ENCODE measurements around the gene STMP1.
"Not testable (repeated sequence)": the region's sequence is repeated elsewhere in the genome, so short reads cannot be mapped to it uniquely, and the experiment has no call there.

The STMP1 gene

DNA sequence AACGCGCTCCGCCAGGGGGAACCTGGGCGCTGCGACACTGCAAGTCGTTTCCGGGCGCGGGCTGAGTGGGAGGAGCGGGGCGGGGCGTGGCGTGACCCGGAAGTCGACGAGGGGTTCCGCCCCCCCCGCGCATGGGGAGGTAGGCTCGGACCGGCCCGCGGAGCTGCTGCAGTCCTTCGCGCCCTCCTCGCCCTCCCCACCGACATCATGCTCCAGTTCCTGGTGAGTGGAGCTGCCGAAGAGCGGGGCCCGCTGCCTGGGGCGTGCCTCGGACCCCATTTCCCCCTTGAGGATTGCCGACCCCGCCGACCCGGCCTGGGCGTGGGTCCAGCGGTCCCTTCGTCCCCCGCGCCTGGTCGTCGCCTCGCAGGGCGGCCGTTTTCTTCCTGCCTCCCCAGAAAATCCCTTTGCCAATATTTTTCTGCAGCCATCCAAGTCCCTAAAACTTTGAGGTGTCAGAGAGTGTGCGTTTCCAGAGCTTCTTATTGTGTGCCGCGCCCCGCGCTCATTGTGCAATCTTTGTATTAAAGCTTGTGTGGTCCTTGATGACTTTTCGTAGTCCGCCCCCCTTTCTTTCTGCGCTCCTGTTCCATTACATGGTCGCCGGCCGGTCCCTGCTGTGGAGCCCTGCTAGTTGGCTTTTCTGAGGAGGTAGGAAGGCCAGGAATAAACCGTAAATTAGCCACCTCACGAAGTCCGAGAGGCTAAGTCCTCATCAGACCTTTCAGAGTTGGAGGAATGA, at the start of gene STMP1:
Gene STMP1, plus strand, starts transcription at position 142 of the 742 bp plus-strand sequence.
- Histone ChIP-seq H3K27ac (ENCODE audit: low read depth in 2 of 2, low read length in 2 of 2) (peak within 1 kb of the TSS; percentile 89 to 91), H3K4me1 (ENCODE audit: control insufficient read depth in 2 of 2, insufficient read depth in 2 of 2, low read length in 2 of 2) (peaks cover 8 to 9% of the 10 kb centered on the region in 2 donors), H3K27me3 (ENCODE audit: control insufficient read depth in 2 of 2, insufficient read depth in 2 of 2, low read length in 2 of 2) (no peaks in the 10 kb centered on the region), H3K9me3 (ENCODE audit: control insufficient read depth in 2 of 2, low read length in 2 of 2) (no peaks in the 10 kb centered on the region), H3K36me3 (ENCODE audit: control insufficient read depth in 2 of 2, insufficient read depth in 2 of 2, low read length in 2 of 2) (no peaks in the 10 kb centered on the region), H3K4me3 (ENCODE audit: low read length in 2 of 2) (peak within 1 kb of the TSS; percentile 92 to 96), H3K9ac (ENCODE audit: low read depth in 1 of 2, low read length in 2 of 2) (peak within 1 kb of the TSS; percentile 80 to 95)

DNA sequence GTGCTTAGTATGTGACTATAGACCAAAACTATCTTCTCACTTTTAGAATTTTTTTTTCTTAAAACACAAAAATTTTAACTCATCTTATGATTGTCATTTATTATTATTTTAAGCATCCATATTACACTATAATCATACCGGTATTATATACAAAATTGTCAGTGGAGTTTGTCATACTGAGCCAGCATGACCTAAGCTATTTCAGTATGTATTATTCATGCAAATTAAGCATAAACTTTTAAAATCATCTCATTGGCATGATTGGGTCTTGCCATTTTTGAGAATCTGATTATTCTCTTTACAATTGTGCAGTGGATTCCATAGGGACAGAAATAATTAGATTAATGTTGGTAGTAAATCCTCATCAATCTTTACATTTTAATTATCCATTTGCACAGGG, 46.2 kb upstream of the STMP1 start:
- Histone ChIP-seq H3K9me3 (ENCODE audit: control insufficient read depth in 2 of 2, low read length in 2 of 2) (no peaks in the 10 kb centered on the region), H3K27me3 (ENCODE audit: control insufficient read depth in 2 of 2, insufficient read depth in 2 of 2, low read length in 2 of 2) (no peaks in the 10 kb centered on the region), H3K4me3 (ENCODE audit: low read length in 2 of 2) (no peak overlapping the region), H3K9ac (ENCODE audit: low read depth in 1 of 2, low read length in 2 of 2) (no peak overlapping the region), H3K27ac (ENCODE audit: low read depth in 2 of 2, low read length in 2 of 2) (no peak overlapping the region), H3K36me3 (ENCODE audit: control insufficient read depth in 2 of 2, insufficient read depth in 2 of 2, low read length in 2 of 2) (peaks cover 25 to 51% of the 10 kb centered on the region in 2 donors), H3K4me1 (ENCODE audit: control insufficient read depth in 2 of 2, insufficient read depth in 2 of 2, low read length in 2 of 2) (no peaks in the 10 kb centered on the region)

DNA sequence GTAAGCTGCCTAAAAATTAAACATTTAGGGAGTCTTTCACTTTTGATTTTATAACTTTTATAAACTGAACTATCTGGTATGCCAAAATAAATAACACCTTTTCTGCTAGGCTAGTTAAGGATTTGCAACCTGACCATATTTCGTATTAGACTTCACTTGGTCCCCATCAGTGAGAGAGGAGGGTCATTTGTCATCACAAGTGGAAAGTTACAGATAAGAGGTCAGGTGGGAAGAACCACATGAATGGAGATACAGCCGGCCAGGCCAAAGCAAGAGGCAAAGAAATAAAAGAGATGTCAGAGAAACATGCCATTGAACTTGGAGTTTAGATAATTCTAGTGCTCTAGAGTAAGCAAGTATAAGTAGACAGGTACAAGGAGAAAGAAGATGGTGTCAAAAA, 44.5 kb upstream of the STMP1 start:
- Histone ChIP-seq H3K4me3 (ENCODE audit: low read length in 2 of 2) (no peak overlapping the region), H3K36me3 (ENCODE audit: control insufficient read depth in 2 of 2, insufficient read depth in 2 of 2, low read length in 2 of 2) (peaks cover 25 to 47% of the 10 kb centered on the region in 2 donors), H3K27me3 (ENCODE audit: control insufficient read depth in 2 of 2, insufficient read depth in 2 of 2, low read length in 2 of 2) (no peaks in the 10 kb centered on the region), H3K27ac (ENCODE audit: low read depth in 2 of 2, low read length in 2 of 2) (no peak overlapping the region), H3K4me1 (ENCODE audit: control insufficient read depth in 2 of 2, insufficient read depth in 2 of 2, low read length in 2 of 2) (no peaks in the 10 kb centered on the region), H3K9ac (ENCODE audit: low read depth in 1 of 2, low read length in 2 of 2) (no peak overlapping the region), H3K9me3 (ENCODE audit: control insufficient read depth in 2 of 2, low read length in 2 of 2) (no peaks in the 10 kb centered on the region)

DNA sequence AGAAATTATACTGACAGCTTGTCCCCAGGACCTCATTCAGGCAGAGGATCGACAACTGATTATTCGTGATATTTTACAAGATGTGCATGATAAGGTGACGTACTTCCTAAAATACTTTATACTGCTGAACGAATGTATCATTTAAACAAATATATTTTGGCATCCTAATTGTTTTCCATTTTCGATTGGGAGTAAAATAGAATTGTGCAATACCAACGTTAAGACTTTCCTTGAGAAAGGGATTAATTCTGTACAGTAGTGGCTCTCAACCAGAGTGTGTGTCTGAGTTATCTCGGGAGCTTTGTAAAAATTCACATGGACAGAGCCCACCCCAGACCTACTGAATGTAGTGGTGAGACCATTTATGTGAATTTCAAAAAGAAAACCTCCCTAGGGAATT, 43.8 kb upstream of the STMP1 start:
- Histone ChIP-seq H3K9me3 (ENCODE audit: control insufficient read depth in 2 of 2, low read length in 2 of 2) (no peaks in the 10 kb centered on the region), H3K4me1 (ENCODE audit: control insufficient read depth in 2 of 2, insufficient read depth in 2 of 2, low read length in 2 of 2) (no peaks in the 10 kb centered on the region), H3K27ac (ENCODE audit: low read depth in 2 of 2, low read length in 2 of 2) (no peak overlapping the region), H3K36me3 (ENCODE audit: control insufficient read depth in 2 of 2, insufficient read depth in 2 of 2, low read length in 2 of 2) (peaks cover 25 to 50% of the 10 kb centered on the region in 2 donors), H3K4me3 (ENCODE audit: low read length in 2 of 2) (no peak overlapping the region), H3K27me3 (ENCODE audit: control insufficient read depth in 2 of 2, insufficient read depth in 2 of 2, low read length in 2 of 2) (no peaks in the 10 kb centered on the region), H3K9ac (ENCODE audit: low read depth in 1 of 2, low read length in 2 of 2) (no peak overlapping the region)

DNA sequence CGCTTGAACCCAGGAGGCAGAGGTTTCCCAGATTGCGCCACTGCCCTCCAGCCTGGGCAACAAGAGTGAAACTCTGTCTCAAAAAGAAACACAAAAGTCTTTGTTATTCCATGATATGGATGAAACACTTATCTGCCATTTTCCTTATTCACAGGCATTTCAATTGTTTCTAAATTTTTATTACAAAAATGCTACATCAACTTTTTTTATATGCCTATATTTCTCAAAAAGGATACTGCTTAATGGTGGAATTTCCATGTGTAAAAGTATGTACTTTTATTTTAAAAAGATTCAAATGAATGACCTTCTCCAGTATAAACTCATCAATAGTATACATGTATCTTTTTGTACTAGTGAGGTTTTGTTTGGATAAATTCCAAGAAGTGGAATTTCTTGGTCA, 41.9 kb upstream of the STMP1 start:
- no peaks in the 10 kb centered on the region for H3K9me3 ChIP-seq (ENCODE audit: control insufficient read depth in 2 of 2, low read length in 2 of 2)
- no peak overlapping the region for H3K4me3 ChIP-seq (ENCODE audit: low read length in 2 of 2)
- peaks cover 30 to 56% of the 10 kb centered on the region in 2 donors for H3K36me3 ChIP-seq (ENCODE audit: control insufficient read depth in 2 of 2, insufficient read depth in 2 of 2, low read length in 2 of 2)
- no peaks in the 10 kb centered on the region for H3K27me3 ChIP-seq (ENCODE audit: control insufficient read depth in 2 of 2, insufficient read depth in 2 of 2, low read length in 2 of 2)
- no peak overlapping the region for H3K9ac ChIP-seq (ENCODE audit: low read depth in 1 of 2, low read length in 2 of 2)
- no peak overlapping the region for H3K27ac ChIP-seq (ENCODE audit: low read depth in 2 of 2, low read length in 2 of 2)
- H3K4me1 ChIP-seq (ENCODE audit: control insufficient read depth in 2 of 2, insufficient read depth in 2 of 2, low read length in 2 of 2): no peaks in the 10 kb centered on the region

DNA sequence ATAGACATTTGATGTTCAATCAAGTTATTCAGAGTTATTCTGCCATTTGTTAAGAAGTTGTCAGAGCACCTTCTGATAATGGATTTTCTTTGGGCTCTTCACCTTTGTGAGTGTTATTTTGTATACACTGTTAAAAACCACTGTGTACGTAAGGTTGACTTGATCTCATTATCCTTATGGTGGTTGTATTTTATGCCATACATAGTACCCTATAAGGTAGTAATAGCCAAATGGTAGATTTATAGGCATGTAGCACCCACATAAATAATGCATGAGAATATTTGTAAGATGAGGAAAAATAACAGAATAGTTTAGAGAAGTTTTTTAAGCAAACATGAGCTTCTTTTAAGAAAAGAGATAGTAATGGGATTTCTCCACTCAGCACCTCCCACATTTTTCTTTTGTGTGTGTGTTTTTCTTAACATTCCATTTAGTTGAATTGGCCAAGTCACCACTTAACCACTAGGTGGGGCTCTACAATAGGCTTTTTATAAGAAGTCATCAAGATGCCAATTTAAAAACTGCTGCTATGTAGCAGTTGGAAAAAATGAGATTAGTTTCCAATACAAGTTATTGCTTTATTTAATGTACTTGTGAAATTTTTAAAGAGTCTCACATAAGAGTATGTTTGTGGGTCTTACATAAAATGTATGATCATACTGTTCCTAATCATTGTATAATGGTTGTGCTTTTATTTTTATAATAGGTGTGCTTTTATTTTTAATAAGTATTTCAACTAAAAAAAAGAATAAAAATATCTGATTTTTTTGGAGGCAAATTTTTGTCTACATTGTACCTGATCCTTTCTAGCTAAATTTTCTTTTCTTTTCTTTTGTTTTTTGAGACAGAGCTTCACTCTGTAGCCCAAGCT, 41.1 kb upstream of the STMP1 start:
- no peaks in the 10 kb centered on the region for H3K4me1 ChIP-seq (ENCODE audit: control insufficient read depth in 2 of 2, insufficient read depth in 2 of 2, low read length in 2 of 2)
- no peak overlapping the region for H3K4me3 ChIP-seq (ENCODE audit: low read length in 2 of 2)
- H3K9ac ChIP-seq (ENCODE audit: low read depth in 1 of 2, low read length in 2 of 2): no peak overlapping the region
- H3K36me3 ChIP-seq (ENCODE audit: control insufficient read depth in 2 of 2, insufficient read depth in 2 of 2, low read length in 2 of 2): peaks cover 32 to 58% of the 10 kb centered on the region in 2 donors
- H3K9me3 ChIP-seq (ENCODE audit: control insufficient read depth in 2 of 2, low read length in 2 of 2): no peaks in the 10 kb centered on the region
- H3K27me3 ChIP-seq (ENCODE audit: control insufficient read depth in 2 of 2, insufficient read depth in 2 of 2, low read length in 2 of 2): no peaks in the 10 kb centered on the region
- no peak overlapping the region for H3K27ac ChIP-seq (ENCODE audit: low read depth in 2 of 2, low read length in 2 of 2)

DNA sequence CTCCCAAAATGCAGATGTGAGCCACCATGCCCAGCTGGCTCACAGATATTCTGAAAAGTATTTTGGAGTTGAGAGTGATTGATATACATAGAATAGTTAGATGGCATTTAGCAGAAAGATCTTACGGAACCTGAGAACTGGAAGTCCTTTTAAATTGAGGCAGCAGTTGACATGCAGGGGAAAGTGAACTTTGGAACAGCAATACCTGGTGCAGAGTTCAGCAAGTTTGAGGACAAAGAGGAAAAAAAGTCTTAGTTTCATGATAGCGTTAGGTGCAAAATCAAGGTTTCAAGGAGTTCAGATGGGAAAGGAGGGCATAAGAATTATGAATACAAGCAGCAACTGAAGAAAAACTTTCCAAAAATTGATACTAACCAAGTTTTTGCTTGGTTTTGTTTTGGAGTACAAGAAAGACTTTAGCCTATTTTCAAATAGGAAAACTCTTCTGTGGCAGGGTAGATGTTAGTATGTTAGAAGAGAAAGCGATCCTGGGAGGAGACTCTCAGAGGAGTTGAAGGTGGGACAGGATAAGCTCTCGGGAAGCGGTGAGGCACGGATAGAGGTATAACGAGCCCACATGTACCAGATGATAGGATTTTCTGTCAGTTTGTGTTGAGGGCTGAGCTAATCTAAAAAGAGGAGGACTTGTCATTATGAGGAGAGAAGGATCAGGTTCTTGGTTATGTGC, 28.0 kb upstream of the STMP1 start:
- peaks cover 22 to 43% of the 10 kb centered on the region in 2 donors for H3K36me3 ChIP-seq (ENCODE audit: control insufficient read depth in 2 of 2, insufficient read depth in 2 of 2, low read length in 2 of 2)
- H3K27me3 ChIP-seq (ENCODE audit: control insufficient read depth in 2 of 2, insufficient read depth in 2 of 2, low read length in 2 of 2): no peaks in the 10 kb centered on the region
- no peaks in the 10 kb centered on the region for H3K4me1 ChIP-seq (ENCODE audit: control insufficient read depth in 2 of 2, insufficient read depth in 2 of 2, low read length in 2 of 2)
- no peak overlapping the region for H3K4me3 ChIP-seq (ENCODE audit: low read length in 2 of 2)
- H3K27ac ChIP-seq (ENCODE audit: low read depth in 2 of 2, low read length in 2 of 2): no peak overlapping the region
- H3K9me3 ChIP-seq (ENCODE audit: control insufficient read depth in 2 of 2, low read length in 2 of 2): no peaks in the 10 kb centered on the region
- H3K9ac ChIP-seq (ENCODE audit: low read depth in 1 of 2, low read length in 2 of 2): no peak overlapping the region

DNA sequence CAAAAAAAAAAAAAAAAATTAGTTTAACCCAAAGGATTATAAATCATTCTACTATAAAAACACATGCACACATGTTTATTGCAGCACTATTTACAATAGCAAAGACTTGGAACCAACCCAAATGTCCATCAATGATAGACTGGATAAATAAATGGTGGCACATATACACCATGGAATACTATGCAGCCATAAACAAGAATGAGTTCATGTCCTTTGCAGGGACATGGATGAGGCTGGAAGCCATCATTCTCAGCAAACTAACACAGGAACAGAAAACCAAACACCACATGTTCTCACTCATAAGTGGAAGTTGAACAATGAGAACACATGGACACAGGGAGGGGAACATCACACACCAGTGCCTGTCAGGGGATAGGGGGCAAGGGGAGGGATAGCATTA, 22.6 kb upstream of the STMP1 start:
- not testable (repeated sequence) for H3K9me3 ChIP-seq (ENCODE audit: control insufficient read depth in 2 of 2, low read length in 2 of 2); H3K4me3 ChIP-seq (ENCODE audit: low read length in 2 of 2); H3K9ac ChIP-seq (ENCODE audit: low read depth in 1 of 2, low read length in 2 of 2); H3K4me1 ChIP-seq (ENCODE audit: control insufficient read depth in 2 of 2, insufficient read depth in 2 of 2, low read length in 2 of 2); H3K27ac ChIP-seq (ENCODE audit: low read depth in 2 of 2, low read length in 2 of 2); H3K27me3 ChIP-seq (ENCODE audit: control insufficient read depth in 2 of 2, insufficient read depth in 2 of 2, low read length in 2 of 2)
- H3K36me3 ChIP-seq (ENCODE audit: control insufficient read depth in 2 of 2, insufficient read depth in 2 of 2, low read length in 2 of 2): peaks cover 37 to 43% of the 10 kb centered on the region in 2 donors

DNA sequence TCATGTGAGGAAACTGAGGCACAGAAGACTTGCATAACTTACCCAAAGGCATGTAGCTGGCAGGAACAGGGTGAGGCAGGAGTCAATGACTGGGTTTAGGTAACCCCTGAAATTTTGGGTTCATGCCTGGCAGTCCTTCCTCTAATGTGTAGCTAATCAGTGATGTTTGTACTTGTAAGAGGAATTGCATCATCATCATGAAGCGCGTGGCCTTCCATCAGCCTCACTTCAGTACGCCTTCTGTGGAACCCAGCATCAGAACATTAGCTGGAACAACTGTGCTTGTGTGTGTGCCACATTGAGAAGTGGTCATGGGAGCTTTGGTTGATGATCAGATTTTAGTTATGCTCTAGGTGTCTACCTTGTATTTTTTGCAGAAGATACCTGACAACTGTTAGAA, 18.2 kb upstream of the STMP1 start:
- Histone ChIP-seq H3K9ac (ENCODE audit: low read depth in 1 of 2, low read length in 2 of 2) (no peak overlapping the region), H3K4me3 (ENCODE audit: low read length in 2 of 2) (no peak overlapping the region), H3K36me3 (ENCODE audit: control insufficient read depth in 2 of 2, insufficient read depth in 2 of 2, low read length in 2 of 2) (peaks cover 40 to 42% of the 10 kb centered on the region in 2 donors), H3K27me3 (ENCODE audit: control insufficient read depth in 2 of 2, insufficient read depth in 2 of 2, low read length in 2 of 2) (no peaks in the 10 kb centered on the region), H3K4me1 (ENCODE audit: control insufficient read depth in 2 of 2, insufficient read depth in 2 of 2, low read length in 2 of 2) (no peaks in the 10 kb centered on the region), H3K9me3 (ENCODE audit: control insufficient read depth in 2 of 2, low read length in 2 of 2) (no peaks in the 10 kb centered on the region), H3K27ac (ENCODE audit: low read depth in 2 of 2, low read length in 2 of 2) (no peak overlapping the region)

DNA sequence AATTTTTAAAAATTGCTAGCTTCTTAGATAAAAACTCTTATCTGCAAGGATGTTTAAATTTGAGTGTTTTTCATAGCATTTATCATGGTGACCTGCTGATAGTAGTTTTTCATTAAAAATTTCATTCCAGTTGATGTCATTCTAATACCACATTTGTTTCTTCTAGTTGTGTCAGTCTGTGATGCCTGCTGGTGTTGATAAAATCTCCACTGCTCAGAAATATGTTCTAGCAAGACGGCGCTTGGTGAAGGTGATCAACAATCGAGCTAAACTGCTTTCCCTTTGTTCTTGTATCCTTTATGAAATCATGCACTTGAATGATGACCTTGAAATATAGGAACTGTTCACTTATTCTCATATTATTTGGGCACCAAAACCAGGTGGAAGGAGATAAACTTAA, 17.6 kb upstream of the STMP1 start:
- Histone ChIP-seq H3K36me3 (ENCODE audit: control insufficient read depth in 2 of 2, insufficient read depth in 2 of 2, low read length in 2 of 2) (peaks cover 40 to 42% of the 10 kb centered on the region in 2 donors), H3K27me3 (ENCODE audit: control insufficient read depth in 2 of 2, insufficient read depth in 2 of 2, low read length in 2 of 2) (no peaks in the 10 kb centered on the region), H3K4me1 (ENCODE audit: control insufficient read depth in 2 of 2, insufficient read depth in 2 of 2, low read length in 2 of 2) (no peaks in the 10 kb centered on the region), H3K27ac (ENCODE audit: low read depth in 2 of 2, low read length in 2 of 2) (no peak overlapping the region), H3K9ac (ENCODE audit: low read depth in 1 of 2, low read length in 2 of 2) (no peak overlapping the region), H3K9me3 (ENCODE audit: control insufficient read depth in 2 of 2, low read length in 2 of 2) (no peaks in the 10 kb centered on the region), H3K4me3 (ENCODE audit: low read length in 2 of 2) (no peak overlapping the region)

Data from mucosa of rectum (tissue), 2 donors.